Activated T-cell treated with anti-CD3 and anti-CD28 coated beads, Interleukin-2, amount 50 U/mL, for 72 hours (primary cell): ENCODE results near the gene PHF20. TPM values are rescaled to one million over a fixed set of nuclear protein-coding genes. Genes with fewer than 3 reads are reported as not detected.
"Not testable (repeated sequence)": the region's sequence is repeated elsewhere in the genome, so short reads cannot be mapped to it uniquely, and the experiment has no call there.

Source experiments
- ATAC-seq, 2 donors: fragments of 150-1000 bp; cut with Tn5 transposase; replicated peaks in 1 of 2; 2 replicates each; pipeline ENCODE4 v1.10.0; 2021; ENCODE audit warnings: moderate library complexity in 2 of 2, mild to moderate bottlenecking in 1 of 2
- DNase-seq, 2 donors: peaks; one replicate each; pipeline ENCODE4 v3.0.0; 2021 to 2022; ENCODE audit warnings: mixed read lengths in 1 of 2
- H3K27ac Mint-ChIP-seq: one replicate; pipeline ENCODE4 v1.8.0; 2022; ENCODE audit warnings: mild to moderate bottlenecking, moderate library complexity, mixed read lengths
- H3K27me3 Mint-ChIP-seq: one replicate; pipeline ENCODE4 v1.8.0; 2022; ENCODE audit warnings: low read depth, mixed read lengths
- H3K36me3 Mint-ChIP-seq, 2 donors: one replicate each; pipeline ENCODE4 v1.8.0; 2022; ENCODE audit warnings: mixed read lengths in 2 of 2, mild to moderate bottlenecking in 1 of 2; ENCODE audit not compliant: insufficient read depth in 2 of 2
- H3K4me1 Mint-ChIP-seq: one replicate; pipeline ENCODE4 v1.8.0; 2022; ENCODE audit warnings: low read depth, mixed read lengths
- H3K4me3 Mint-ChIP-seq, 2 donors: one replicate each; pipeline ENCODE4 v1.8.0; 2022; ENCODE audit warnings: mild to moderate bottlenecking in 2 of 2, mixed read lengths in 2 of 2, moderate library complexity in 2 of 2
- H3K9me3 Mint-ChIP-seq, 2 donors: one replicate each; pipeline ENCODE4 v1.8.0; 2022; ENCODE audit warnings: mixed read lengths in 2 of 2
- total RNA-seq, 2 donors: library from RNA; stranded (reverse); gene quantifications; one replicate each; pipeline ENCODE4 v1.2.3, GENCODE V29; 2022

PHF20 gene
- total RNA-seq, 2 donors from 2014 or later = 68.1 to 68.6 TPM

GRCh38 chr20:35952480-35953386 is 180.9 kb downstream of the PHF20 start:
- H3K36me3 Mint-ChIP-seq = peaks cover 6 to 9% of the 10 kb centered on the region in 2 donors
- DNase-seq (peak in 1 of 2 donors; percentile 8), ATAC-seq (no peak)
- H3K4me3 Mint-ChIP-seq = peak overlapping the region; percentile 100
- peaks cover 15% of the 10 kb centered on the region for H3K4me1 Mint-ChIP-seq
- no peaks in the 10 kb centered on the region for H3K9me3 Mint-ChIP-seq
- H3K27me3 Mint-ChIP-seq = no peaks in the 10 kb centered on the region
- H3K27ac Mint-ChIP-seq = peak overlapping the region; percentile 96

GRCh38 chr20:35953387-35954199 is 181.8 kb downstream of the PHF20 start:
- peak overlapping the region; percentile 100 for H3K4me3 Mint-ChIP-seq
- H3K36me3 Mint-ChIP-seq = peaks cover 6 to 9% of the 10 kb centered on the region in 2 donors
- DNase-seq (peak; percentile 72 to 79), ATAC-seq (peak; percentile 38 to 39)
- no peaks in the 10 kb centered on the region for H3K27me3 Mint-ChIP-seq
- H3K27ac Mint-ChIP-seq = peak overlapping the region; percentile 99
- peaks cover 15% of the 10 kb centered on the region for H3K4me1 Mint-ChIP-seq
- no peaks in the 10 kb centered on the region for H3K9me3 Mint-ChIP-seq

- DNase-seq (peak; percentile 97 to 99), ATAC-seq (peak; percentile 90 to 93)
- Mint-ChIP-seq H3K4me1 (peaks cover 15% of the 10 kb centered on the region), H3K9me3 (peaks cover 1 to 2% of the 10 kb centered on the region in 2 donors), H3K27me3 (no peaks in the 10 kb centered on the region), H3K36me3 (peaks cover 8 to 10% of the 10 kb centered on the region in 2 donors), H3K4me3 (peak within 1 kb of the TSS; percentile 100), H3K27ac (peak within 1 kb of the TSS; percentile 99)
These were observed 182.5 kb downstream of the PHF20 start, which contains the start of gene SCAND1 for GRCh38 chr20:35954200-35954906. TSS of gene SCAND1 (minus strand) at chr20:35954502. CDS start at chr20:35954284, 218 bp downstream.

- peak overlapping the region; percentile 99 for H3K27ac Mint-ChIP-seq
- DNase-seq (peak in 1 of 2 donors; percentile 30), ATAC-seq (no peak)
- peaks cover 2 to 4% of the 10 kb centered on the region in 2 donors for H3K9me3 Mint-ChIP-seq
- H3K27me3 Mint-ChIP-seq = no peaks in the 10 kb centered on the region
- H3K36me3 Mint-ChIP-seq = peaks cover 6 to 11% of the 10 kb centered on the region in 2 donors
- H3K4me3 Mint-ChIP-seq = peak overlapping the region; percentile 100
- H3K4me1 Mint-ChIP-seq = peaks cover 15% of the 10 kb centered on the region
These were observed 183.1 kb downstream of the PHF20 start for GRCh38 chr20:35954907-35955251.

- H3K4me3 Mint-ChIP-seq = no peak overlapping the region
- peaks cover 2 to 4% of the 10 kb centered on the region in 2 donors for H3K9me3 Mint-ChIP-seq
- H3K27ac Mint-ChIP-seq = no peak overlapping the region
- H3K27me3 Mint-ChIP-seq = no peaks in the 10 kb centered on the region
- DNase-seq (no peak), ATAC-seq (no peak)
- peaks cover 15% of the 10 kb centered on the region for H3K4me1 Mint-ChIP-seq
- peaks cover 6 to 11% of the 10 kb centered on the region in 2 donors for H3K36me3 Mint-ChIP-seq
These were observed 184.8 kb downstream of the PHF20 start for GRCh38 chr20:35956616-35957015.

GRCh38 chr20:35959291-35959690 is 187.5 kb downstream of the PHF20 start:
- DNase-seq, ATAC-seq, H3K36me3 Mint-ChIP-seq, H3K27ac Mint-ChIP-seq, H3K27me3 Mint-ChIP-seq, H3K4me1 Mint-ChIP-seq, H3K4me3 Mint-ChIP-seq, H3K9me3 Mint-ChIP-seq: not testable (repeated sequence)

- Mint-ChIP-seq H3K4me1 (peaks cover 5% of the 10 kb centered on the region), H3K36me3 (peaks cover 2 to 4% of the 10 kb centered on the region in 2 donors), H3K27me3 (no peaks in the 10 kb centered on the region), H3K9me3 (peaks cover 2 to 4% of the 10 kb centered on the region in 2 donors), H3K4me3 (no peak overlapping the region), H3K27ac (no peak overlapping the region)
- no peak for ATAC-seq
- DNase-seq = no peak
These were observed 192.1 kb downstream of the PHF20 start for GRCh38 chr20:35963878-35964277.

GRCh38 chr20:35967979-35968640 is 196.3 kb downstream of the PHF20 start, which contains the start of gene CNBD2:
TSS of gene CNBD2 (plus strand) at chr20:35968590. CDS start at chr20:35968763, 173 bp downstream.
- Mint-ChIP-seq H3K27me3 (no peaks in the 10 kb centered on the region), H3K9me3 (no peaks in the 10 kb centered on the region), H3K4me1 (peaks cover 5% of the 10 kb centered on the region), H3K36me3 (no peaks in the 10 kb centered on the region), H3K27ac (no peak within 1 kb of the TSS), H3K4me3 (no peak within 1 kb of the TSS)
- DNase-seq = no peak
- ATAC-seq = no peak

- no peaks in the 10 kb centered on the region for H3K27me3 Mint-ChIP-seq
- no peak overlapping the region for H3K27ac Mint-ChIP-seq
- H3K4me3 Mint-ChIP-seq = no peak overlapping the region
- peaks cover 5% of the 10 kb centered on the region for H3K4me1 Mint-ChIP-seq
- no peaks in the 10 kb centered on the region for H3K36me3 Mint-ChIP-seq
- no peak for ATAC-seq
- H3K9me3 Mint-ChIP-seq = no peaks in the 10 kb centered on the region
- DNase-seq = no peak
These were observed 197.1 kb downstream of the PHF20 start for GRCh38 chr20:35968930-35969329.

- DNase-seq = no peak
- no peaks in the 10 kb centered on the region for H3K27me3 Mint-ChIP-seq
- H3K4me3 Mint-ChIP-seq = no peak overlapping the region
- H3K9me3 Mint-ChIP-seq = no peaks in the 10 kb centered on the region
- H3K27ac Mint-ChIP-seq = no peak overlapping the region
- H3K36me3 Mint-ChIP-seq = no peaks in the 10 kb centered on the region
- no peak for ATAC-seq
- peaks cover under 1% of the 10 kb centered on the region for H3K4me1 Mint-ChIP-seq
These were observed 200.2 kb downstream of the PHF20 start for GRCh38 chr20:35971981-35972380.

GRCh38 chr20:35972462-35972861 is 200.6 kb downstream of the PHF20 start:
- Mint-ChIP-seq H3K27me3 (no peaks in the 10 kb centered on the region), H3K4me3 (no peak overlapping the region), H3K9me3 (no peaks in the 10 kb centered on the region), H3K36me3 (no peaks in the 10 kb centered on the region), H3K27ac (no peak overlapping the region), H3K4me1 (no peaks in the 10 kb centered on the region)
- DNase-seq (no peak), ATAC-seq (no peak)

- no peak overlapping the region for H3K4me3 Mint-ChIP-seq
- H3K27ac Mint-ChIP-seq = no peak overlapping the region
- ATAC-seq (no peak), DNase-seq (no peak)
- no peaks in the 10 kb centered on the region for H3K4me1 Mint-ChIP-seq
- H3K27me3 Mint-ChIP-seq = no peaks in the 10 kb centered on the region
- no peaks in the 10 kb centered on the region for H3K9me3 Mint-ChIP-seq
- H3K36me3 Mint-ChIP-seq = no peaks in the 10 kb centered on the region
These were observed 202.4 kb downstream of the PHF20 start for GRCh38 chr20:35974256-35974655.
